SW 1271 (cell line): ENCODE results near the gene SIVA1.
"Not testable (repeated sequence)": the region's sequence is repeated elsewhere in the genome, so short reads cannot be mapped to it uniquely, and the experiment has no call there.

ENCODE experiments used
- DNase-seq, 2 experiments: peaks; one replicate each; lab custom pipeline; 2025; lab: John Stamatoyannopoulos, UW

SIVA1 gene

GRCh38 chr14:104719343-104719742 is 33.6 kb upstream of the SIVA1 start:
- DNase-seq, result no peak

- DNase-seq, result no peak
Observed at GRCh38 chr14:104721505-104722431, 31.2 kb upstream of the SIVA1 start.

GRCh38 chr14:104722938-104723650 is 29.9 kb upstream of the SIVA1 start:
- DNase-seq, result no peak

GRCh38 chr14:104723651-104724406 is 29.1 kb upstream of the SIVA1 start, which contains the start of gene ADSS1:
Gene ADSS1 (plus strand): TSS chr14:104724229. CDS start chr14:104724271, 42 bp downstream.
- peak in 1 of 2 experiments; percentile 49 for DNase-seq

GRCh38 chr14:104724407-104724980 is 28.5 kb upstream of the SIVA1 start:
- DNase-seq, result peak in 1 of 2 experiments; percentile 22

GRCh38 chr14:104724981-104725771 is 27.8 kb upstream of the SIVA1 start:
- peak; percentile 21 to 33 for DNase-seq

GRCh38 chr14:104725772-104726548 is 27.0 kb upstream of the SIVA1 start:
- DNase-seq, result no peak

- peak in 1 of 2 experiments; percentile 11 for DNase-seq
Observed at GRCh38 chr14:104726600-104727451, 26.1 kb upstream of the SIVA1 start.

- no peak for DNase-seq
Observed at GRCh38 chr14:104728631-104729030, 24.3 kb upstream of the SIVA1 start.

- not testable (repeated sequence) for DNase-seq
Observed at GRCh38 chr14:104729176-104729834, 23.6 kb upstream of the SIVA1 start.

GRCh38 chr14:104729835-104730181 is 23.1 kb upstream of the SIVA1 start:
- DNase-seq, result no peak

- DNase-seq, result no peak
Observed at GRCh38 chr14:104730487-104730886, 22.5 kb upstream of the SIVA1 start.

GRCh38 chr14:104731320-104732294 is 21.3 kb upstream of the SIVA1 start:
- DNase-seq, result peak in 1 of 2 experiments; percentile 27

- no peak for DNase-seq
Observed at GRCh38 chr14:104732355-104732804, 20.6 kb upstream of the SIVA1 start.

- no peak for DNase-seq
Observed at GRCh38 chr14:104732931-104733681, 19.8 kb upstream of the SIVA1 start.

GRCh38 chr14:104734051-104734587 is 18.8 kb upstream of the SIVA1 start:
- no peak for DNase-seq
